HG02588 (cell line): ENCODE results near the gene KAT2A.

Source experiments
- ATAC-seq: cut with Tn5 transposase; IDR thresholded peaks from one replicate; pipeline ENCODE4 v1.9.1; 2021; ENCODE audit warnings: mild to moderate bottlenecking, moderate library complexity; ENCODE audit not compliant: unreplicated experiment

KAT2A gene

GRCh38 chr17:42135664-42136653 is 14.8 kb upstream of the KAT2A start:
- no peak for ATAC-seq

DNA sequence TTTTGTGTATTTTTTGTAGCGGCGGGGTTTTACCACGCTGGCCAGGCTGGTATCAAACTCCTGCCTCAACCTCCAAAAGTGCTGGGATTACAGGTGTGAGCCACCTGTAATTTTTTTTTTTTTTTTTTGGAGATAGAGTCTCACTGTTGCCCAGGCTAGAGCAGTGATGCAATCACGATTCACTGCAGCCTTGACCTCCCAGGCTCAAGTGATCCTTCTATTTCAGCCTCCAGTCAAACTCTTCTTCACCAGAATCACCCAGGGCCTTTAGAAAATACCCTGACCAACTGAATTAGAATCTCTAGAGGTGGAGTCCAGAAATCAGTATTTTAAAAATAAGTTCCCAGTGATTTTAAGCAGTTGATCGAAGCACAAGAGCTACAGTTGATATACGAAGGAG is 14.0 kb upstream of the KAT2A start:
- no peak for ATAC-seq

- ATAC-seq = peak; percentile 42
Observed at GRCh38 chr17:42133461-42134041, 12.4 kb upstream of the KAT2A start.

- peak; percentile 22 for ATAC-seq
Observed at GRCh38 chr17:42132941-42133340, 11.8 kb upstream of the KAT2A start.

GRCh38 chr17:42131981-42132432 is 10.8 kb upstream of the KAT2A start:
- no peak for ATAC-seq

GRCh38 chr17:42131232-42131631 is 10.1 kb upstream of the KAT2A start:
- no peak for ATAC-seq

DNA sequence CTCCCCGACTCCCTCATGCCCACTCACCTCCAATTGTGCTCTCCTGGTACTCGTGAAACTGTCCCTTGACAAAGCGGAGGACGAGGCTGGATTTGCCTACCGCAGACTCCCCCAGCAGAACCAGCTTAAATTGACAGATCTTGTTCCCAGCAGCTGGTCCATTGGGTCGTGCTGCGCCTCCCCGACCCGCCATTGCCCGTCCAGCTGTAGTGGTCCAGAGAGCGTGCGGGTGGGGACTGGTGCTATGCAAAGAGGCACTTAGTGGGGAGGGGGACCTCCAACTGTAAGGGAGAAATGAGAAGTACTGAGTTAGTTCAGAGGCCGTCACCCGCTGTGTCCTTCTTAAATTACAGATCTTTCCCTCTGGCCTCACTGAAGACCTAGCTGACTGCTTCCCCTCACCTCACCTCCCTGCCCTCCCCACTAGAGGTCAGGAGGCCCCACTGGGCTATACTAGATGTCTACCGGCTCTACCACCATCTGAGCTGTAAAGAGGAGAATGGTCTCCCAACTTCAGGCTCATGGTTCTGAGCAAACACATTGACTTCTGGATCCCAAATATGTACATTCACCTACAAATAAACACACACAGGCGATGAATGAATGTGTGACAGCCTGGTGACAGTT is 9.3 kb upstream of the KAT2A start:
- ATAC-seq = no peak

DNA sequence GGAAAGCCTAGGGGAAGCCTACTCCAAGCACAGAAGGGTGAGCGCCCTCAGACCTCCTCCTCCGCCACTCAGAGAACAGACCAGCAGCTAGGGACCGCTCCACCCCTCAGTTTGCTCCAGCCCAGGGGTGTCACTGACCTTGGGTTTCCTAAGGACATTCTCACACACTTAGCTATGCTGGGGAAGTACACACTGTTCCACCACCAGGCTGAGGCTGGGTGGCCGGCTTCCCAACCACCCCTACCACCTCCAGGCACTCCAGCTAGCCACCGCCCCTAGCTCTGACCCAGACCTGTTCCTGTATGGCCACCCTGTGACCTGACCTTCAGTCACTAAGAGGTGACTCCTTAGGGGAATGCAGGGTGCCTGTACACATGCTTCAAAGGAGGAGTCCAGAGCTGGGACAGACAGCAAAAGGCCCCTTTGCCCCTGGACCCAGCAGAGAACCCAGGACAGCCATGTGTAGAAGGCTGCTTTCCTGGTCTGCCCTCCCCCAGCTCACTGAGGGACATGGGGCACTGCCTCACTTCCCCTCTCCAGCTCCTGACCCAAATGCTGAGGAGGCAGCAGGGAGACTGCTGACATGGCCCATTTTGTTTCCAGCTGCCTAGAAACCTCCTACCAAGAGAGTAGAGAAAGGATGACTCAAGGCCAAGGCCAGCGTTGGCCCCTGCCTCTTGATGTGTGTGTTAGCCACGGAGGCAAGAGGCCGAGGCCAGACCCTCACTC is 8.1 kb upstream of the KAT2A start:
- no peak for ATAC-seq

DNA sequence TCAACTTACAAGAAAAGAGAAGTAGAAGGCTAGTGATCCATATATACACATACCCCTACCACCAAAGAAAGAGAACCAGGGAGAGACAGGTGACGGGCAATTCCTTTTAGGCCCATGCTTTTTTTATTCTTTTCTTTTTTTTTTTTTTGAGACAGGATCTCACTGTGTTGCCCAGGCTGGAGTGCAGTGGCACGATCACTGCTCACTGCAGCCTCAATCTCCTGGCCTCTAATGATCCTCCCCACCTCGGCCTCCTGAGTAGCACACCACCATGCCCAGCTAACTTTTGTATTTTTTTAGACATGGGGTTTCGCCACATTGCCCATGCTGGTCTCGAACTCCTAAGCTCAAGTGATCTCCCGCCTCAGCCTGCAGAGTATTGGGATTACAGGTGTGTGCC is 6.2 kb upstream of the KAT2A start:
- no peak for ATAC-seq

DNA sequence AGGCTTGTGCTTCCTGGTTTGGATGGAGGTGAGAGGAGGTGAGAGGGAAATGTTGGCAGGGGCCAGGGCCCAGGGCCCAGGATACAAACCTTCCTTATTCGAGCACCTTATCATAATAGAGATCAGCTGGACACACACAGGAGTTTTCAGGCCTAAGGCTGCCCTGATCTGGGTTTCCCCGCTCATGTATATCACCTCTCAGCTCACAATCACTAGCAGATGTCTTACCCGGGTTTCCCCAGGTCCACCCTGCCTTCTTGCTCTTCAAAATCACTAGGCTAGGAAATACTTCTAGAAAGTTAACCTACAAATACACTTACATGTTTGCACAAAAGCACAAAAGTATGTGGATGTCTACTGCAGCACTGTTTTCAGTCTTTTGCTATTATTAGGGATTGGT is 5.7 kb upstream of the KAT2A start:
- no peak for ATAC-seq

DNA sequence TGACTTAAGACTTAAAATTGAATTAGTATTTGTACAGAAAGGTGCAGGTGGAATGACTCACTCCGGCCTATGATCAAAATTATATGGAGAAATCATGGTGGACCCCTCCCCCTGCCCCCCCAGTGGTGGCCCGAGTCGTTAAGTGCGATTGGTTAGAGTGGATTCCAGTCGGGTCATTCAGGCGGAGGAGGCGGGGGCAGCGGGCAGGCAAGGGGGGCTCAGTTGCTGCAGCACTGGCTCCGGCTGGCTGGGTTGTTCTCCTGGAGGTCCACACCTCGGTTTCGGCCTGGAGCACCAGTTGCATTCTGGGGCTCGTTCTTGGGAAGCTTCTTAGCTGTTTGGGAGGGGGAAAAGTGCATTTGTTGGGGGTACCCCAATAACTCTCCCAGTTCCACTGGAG is 4.4 kb upstream of the KAT2A start:
- no peak for ATAC-seq

GRCh38 chr17:42124256-42124655 is 3.1 kb upstream of the KAT2A start:
- no peak for ATAC-seq

DNA sequence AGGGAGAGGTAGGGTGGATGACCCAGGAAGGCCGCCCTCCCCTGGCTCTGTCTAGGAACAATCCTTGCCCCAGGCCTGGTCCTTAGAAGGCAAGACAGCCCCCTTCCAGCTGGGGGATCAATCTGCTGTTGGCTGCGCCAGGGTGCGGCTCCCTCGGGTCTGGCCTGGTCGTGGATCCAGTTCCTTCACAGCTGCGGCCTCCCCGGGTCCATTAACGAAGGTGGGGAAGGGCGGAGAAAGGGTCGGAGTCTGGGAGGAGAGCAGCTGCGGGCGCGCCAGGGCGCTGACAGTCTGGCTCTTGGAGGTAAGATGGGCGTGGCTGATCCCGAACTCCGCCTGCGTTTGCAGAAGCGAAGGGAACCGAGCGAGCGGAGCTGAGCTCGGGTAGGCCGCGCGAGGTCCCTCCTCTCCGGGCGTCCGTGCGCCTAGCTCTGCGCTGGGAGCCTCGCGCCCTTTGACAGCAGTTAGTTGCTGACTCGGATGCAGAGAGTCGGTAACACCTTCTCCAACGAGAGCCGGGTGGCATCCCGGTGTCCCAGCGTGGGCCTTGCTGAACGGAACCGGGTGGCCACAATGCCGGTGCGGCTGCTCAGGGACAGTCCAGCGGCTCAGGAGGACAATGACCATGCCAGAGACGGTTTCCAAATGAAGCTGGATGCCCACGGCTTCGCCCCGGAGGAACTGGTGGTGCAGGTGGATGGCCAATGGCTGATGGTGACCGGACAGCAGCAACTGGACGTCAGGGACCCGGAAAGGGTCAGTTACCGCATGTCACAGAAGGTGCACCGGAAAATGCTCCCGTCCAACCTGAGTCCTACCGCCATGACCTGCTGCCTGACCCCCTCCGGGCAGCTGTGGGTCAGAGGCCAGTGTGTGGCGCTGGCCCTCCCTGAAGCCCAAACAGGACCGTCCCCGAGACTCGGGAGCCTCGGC is 1.5 kb upstream of the KAT2A start, which contains the start of gene HSPB9:
Gene HSPB9 (plus strand): TSS at position 434 of the 933 bp plus-strand sequence. CDS start 47 bp downstream, at position 481.
- no peak for ATAC-seq

DNA sequence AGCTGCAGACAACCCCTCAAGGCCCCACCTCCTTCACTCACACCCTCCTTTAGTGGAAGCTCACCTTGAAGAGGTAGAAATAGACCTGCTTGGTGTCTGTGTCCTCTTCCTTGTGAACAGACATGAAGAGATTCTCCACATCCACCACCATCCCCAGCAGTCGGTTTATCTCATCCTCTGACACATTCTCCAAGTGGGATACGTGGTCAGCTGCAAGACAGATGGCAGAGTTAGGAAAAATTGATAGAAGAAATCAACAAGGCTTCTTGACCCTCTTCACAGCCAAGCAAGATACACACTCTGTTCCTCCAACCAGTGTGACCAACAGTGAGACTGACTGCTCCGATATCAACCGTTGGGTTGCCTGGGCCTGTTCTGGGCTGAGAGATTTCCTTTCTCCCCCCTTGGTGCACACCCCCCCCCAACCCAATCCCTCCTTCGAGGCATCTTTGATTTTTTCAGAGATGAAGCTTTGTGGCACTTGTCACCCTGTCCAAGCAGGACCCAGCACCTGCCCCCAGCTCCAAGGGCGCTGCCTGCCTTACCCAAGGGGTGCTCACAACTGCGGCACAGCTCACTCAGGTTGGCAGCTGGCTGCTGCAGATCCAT is 902 bp downstream of the KAT2A start:
- no peak for ATAC-seq

DNA sequence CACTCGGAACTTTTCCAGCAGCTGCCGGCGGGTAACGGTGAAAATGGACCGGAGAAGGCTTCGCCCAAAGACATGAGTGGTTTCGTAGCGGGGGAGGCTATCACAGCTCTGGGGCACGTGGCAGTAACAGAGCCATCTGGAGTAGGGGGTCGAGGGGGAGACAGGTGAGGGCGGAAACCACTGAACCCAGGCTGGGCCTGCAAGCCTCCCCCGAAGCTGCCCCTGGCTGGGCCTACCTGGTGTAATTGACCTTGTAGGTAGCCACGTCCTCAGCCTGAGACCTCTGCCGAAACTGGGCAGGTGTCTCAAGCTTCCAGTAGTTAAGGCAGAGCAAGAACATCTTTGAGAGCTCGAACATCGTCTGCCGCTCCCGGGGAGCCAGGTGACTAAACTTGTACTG is 1.9 kb downstream of the KAT2A start:
- ATAC-seq = no peak

GRCh38 chr17:42118545-42118944 is 2.6 kb downstream of the KAT2A start:
- no peak for ATAC-seq

- no peak for ATAC-seq
Observed at GRCh38 chr17:42118126-42118510, 3.0 kb downstream of the KAT2A start.

DNA sequence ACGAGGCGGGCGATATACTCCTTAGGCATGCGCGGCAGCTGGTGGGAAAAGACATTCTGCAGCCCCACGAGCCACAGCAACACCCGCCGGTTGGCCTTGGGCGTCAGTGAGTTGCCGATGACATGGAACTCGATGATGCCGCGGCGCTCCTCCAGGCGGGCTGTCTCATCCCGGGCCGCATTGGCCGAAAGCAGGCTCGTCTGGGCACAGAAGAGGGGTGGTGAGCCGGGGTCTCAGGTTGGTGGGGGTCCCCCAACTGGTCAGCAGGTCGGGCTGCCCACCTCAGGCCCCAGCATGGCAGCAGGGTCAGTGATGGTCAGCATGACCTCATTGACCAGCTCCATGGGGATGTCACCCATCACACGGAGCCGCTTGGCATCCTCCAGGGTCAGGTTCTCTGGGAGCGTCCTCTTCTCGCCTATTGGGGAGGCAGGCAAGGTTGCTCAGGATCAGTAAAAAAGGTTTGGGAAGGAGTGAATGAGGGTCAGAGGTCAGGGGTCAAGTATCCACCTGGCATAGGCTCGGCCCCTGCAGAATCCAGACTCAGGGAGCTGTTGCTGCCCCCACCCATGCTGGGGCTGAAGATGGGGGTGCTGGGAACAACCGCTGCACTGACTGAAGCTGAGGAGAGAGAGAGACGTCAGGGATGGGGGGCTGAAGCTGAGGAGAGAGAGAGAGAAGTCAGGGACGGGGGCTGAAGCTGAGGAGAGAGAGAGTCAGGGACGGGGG is 3.6 kb downstream of the KAT2A start:
- ATAC-seq = no peak
